Tibial nerve (tissue), 4 donors: ENCODE measurements around the gene SCRN1.

Experiments
- EP300 ChIP-seq, 2 donors: sonication (generic); formaldehyde crosslinking; IDR thresholded peaks; one replicate each; pipeline ENCODE4 v1.6.1; 2017; ENCODE audit warnings: antibody characterized with exemption in 2 of 2, mild to moderate bottlenecking in 1 of 2
- POLR2A ChIP-seq, 2 donors: fragments of 450-650 bp; IDR thresholded peaks; one replicate each; pipeline ENCODE4 v1.6.1; 2017; ENCODE audit warnings: antibody characterized with exemption in 2 of 2, mild to moderate bottlenecking in 2 of 2, moderate library complexity in 2 of 2
- TF ChIP-seq, protein P1 (sequence below), 5 experiments: fragments of 200-600 bp in 3 of 5; fragments of 450-650 bp in 2 of 5; sonication (generic) in 3 of 5; IDR thresholded peaks; one replicate each; pipeline ENCODE4 v1.5.1; 2016 to 2019; ENCODE audit warnings: antibody characterized with exemption in 5 of 5, mild to moderate bottlenecking in 3 of 5, moderate library complexity in 2 of 5

DNA sequence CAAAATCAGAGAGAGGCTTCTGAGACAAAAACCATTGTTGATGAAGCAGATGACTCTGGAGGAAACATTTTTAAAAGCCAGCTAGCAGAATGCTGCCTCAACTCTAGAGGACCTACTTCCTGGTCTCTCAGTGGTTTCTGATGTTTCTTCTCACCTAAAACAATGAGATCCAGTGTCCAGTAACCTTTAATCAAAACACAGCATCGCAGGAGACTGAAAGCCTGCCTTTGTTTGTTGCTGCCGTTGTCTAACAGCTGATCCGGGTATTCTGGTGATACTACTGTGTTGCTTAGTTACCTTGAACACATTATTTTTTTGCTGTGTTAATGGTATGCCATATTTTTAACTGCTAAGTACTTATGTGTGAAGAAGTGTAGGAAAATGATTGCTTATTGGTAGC lies 112.4 kb downstream of the SCRN1 start:
- TF ChIP-seq, protein P1, sequence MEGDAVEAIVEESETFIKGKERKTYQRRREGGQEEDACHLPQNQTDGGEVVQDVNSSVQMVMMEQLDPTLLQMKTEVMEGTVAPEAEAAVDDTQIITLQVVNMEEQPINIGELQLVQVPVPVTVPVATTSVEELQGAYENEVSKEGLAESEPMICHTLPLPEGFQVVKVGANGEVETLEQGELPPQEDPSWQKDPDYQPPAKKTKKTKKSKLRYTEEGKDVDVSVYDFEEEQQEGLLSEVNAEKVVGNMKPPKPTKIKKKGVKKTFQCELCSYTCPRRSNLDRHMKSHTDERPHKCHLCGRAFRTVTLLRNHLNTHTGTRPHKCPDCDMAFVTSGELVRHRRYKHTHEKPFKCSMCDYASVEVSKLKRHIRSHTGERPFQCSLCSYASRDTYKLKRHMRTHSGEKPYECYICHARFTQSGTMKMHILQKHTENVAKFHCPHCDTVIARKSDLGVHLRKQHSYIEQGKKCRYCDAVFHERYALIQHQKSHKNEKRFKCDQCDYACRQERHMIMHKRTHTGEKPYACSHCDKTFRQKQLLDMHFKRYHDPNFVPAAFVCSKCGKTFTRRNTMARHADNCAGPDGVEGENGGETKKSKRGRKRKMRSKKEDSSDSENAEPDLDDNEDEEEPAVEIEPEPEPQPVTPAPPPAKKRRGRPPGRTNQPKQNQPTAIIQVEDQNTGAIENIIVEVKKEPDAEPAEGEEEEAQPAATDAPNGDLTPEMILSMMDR (IDR thresholded peaks at IDR 0.05): no peak
- no peak for TF ChIP-seq POLR2A (IDR thresholded peaks at IDR 0.05)
- TF ChIP-seq EP300 (IDR thresholded peaks at IDR 0.05): no peak
